ENCODE measurements around the gene TAS2R1.

GRCh38 chr5:9641806-9642355 is 11.7 kb upstream of the TAS2R1 start:
- TF ChIP-seq CTCF (IDR thresholded peaks at IDR 0.05) = no peak
- no peak for TF ChIP-seq MEF2A (IDR thresholded peaks at IDR 0.05; ENCODE audit: borderline replicate concordance, low read depth)
- TF ChIP-seq PBX3 (IDR thresholded peaks at IDR 0.05) = no peak
- no peak for TF ChIP-seq ELF1 (IDR thresholded peaks at IDR 0.05)
- no peak for TF ChIP-seq TEAD4 (IDR thresholded peaks at IDR 0.05; ENCODE audit: borderline replicate concordance, insufficient read depth)
- TF ChIP-seq SMC3 (IDR thresholded peaks at IDR 0.05; ENCODE audit: low read depth, low read length) = no peak
- no peak for TF ChIP-seq RAD21 (IDR thresholded peaks at IDR 0.05; ENCODE audit: low read length)
- TF ChIP-seq YY1 (IDR thresholded peaks at IDR 0.05; ENCODE audit: low read depth) = no peak
- TF ChIP-seq TAF1 (IDR thresholded peaks at IDR 0.05; ENCODE audit: borderline replicate concordance, low read depth, low read length) = no peak

Data from SK-N-SH (cell line).